SK-N-SH (cell line): ENCODE measurements around the gene TPM3. TPM values are rescaled to one million over a fixed set of nuclear protein-coding genes. Genes with fewer than 3 reads are reported as not detected.

Source experiments
- CTCF ChIA-PET: fragments of 300-600, 350-600 bp; formaldehyde crosslinking; extraction: SDS; loops from one replicate; lab custom pipeline; 2021; lab: Yijun Ruan, JAX
- POLR2A ChIA-PET: fragments of 350-600 bp; sonication (Branson Sonifier 250); formaldehyde crosslinking; extraction: SDS; loops from one replicate; lab custom pipeline; 2020; ENCODE audit warnings: antibody characterized with exemption, inconsistent platforms; lab: Yijun Ruan, JAX
- DNase-seq: peaks from one replicate; pipeline ENCODE4 v3.0.0; 2012
- H2AFZ ChIP-seq: fragments of 200-600 bp; sonication (generic); 2 replicates; pipeline ENCODE4 v1.8.1; 2016; ENCODE audit warnings: antibody characterized with exemption, mild to moderate bottlenecking, low read depth
- H3F3A ChIP-seq: fragments of 200-600 bp; sonication (generic); replicated peaks from 2 replicates; pipeline ENCODE3; 2016; ENCODE audit warnings: antibody characterized with exemption, mild to moderate bottlenecking; ENCODE audit not compliant: insufficient read depth
- H3K27ac ChIP-seq, 2 experiments: fragments of 200-500 bp in 1 of 2; fragments of 200-600 bp in 1 of 2; sonication (Bioruptor generic) in 1 of 2; sonication (generic), shearing (Covaris generic) in 1 of 2; 2 replicates each; pipeline versions ENCODE4 v1.5.1 to v1.6.1; 2014 to 2016; ENCODE audit warnings: low read depth in 2 of 2, inconsistent platforms in 1 of 2, low read length in 1 of 2, mild to moderate bottlenecking in 1 of 2, mixed read lengths in 1 of 2
- H3K27me3 ChIP-seq: fragments of 200-600 bp; sonication (generic), shearing (Covaris generic); 2 replicates; pipeline ENCODE4 v1.6.1; 2016; ENCODE audit warnings: mixed run types; ENCODE audit not compliant: insufficient read depth
- H3K36me3 ChIP-seq, 2 experiments: fragments of 200-500 bp in 1 of 2; fragments of 200-600 bp in 1 of 2; sonication (Bioruptor generic) in 1 of 2; sonication (generic) in 1 of 2; replicated peaks in 1 of 2; 2 replicates each; pipeline versions ENCODE3 to v1.5.1; 2014 to 2016; ENCODE audit warnings: low read length in 1 of 2, mild to moderate bottlenecking in 1 of 2; ENCODE audit not compliant: insufficient read depth in 2 of 2, control insufficient read depth in 1 of 2
- H3K4me1 ChIP-seq, 2 experiments: fragments of 200-500 bp in 1 of 2; fragments of 200-600 bp in 1 of 2; sonication (Bioruptor generic) in 1 of 2; sonication (generic), shearing (Covaris generic) in 1 of 2; 2 replicates each; pipeline versions ENCODE4 v1.5.1 to v1.6.1; 2014 to 2016; ENCODE audit warnings: low read depth in 1 of 2, low read length in 1 of 2, mixed run types in 1 of 2; ENCODE audit not compliant: insufficient read depth in 2 of 2, control insufficient read depth in 1 of 2
- H3K4me2 ChIP-seq: fragments of 200-600 bp; sonication (generic), shearing (Covaris generic); 2 replicates; pipeline ENCODE4 v1.6.1; 2017; ENCODE audit warnings: mixed run types
- H3K4me3 ChIP-seq, 2 experiments: fragments of 200-500 bp in 1 of 2; fragments of 200-600 bp in 1 of 2; sonication (Bioruptor generic) in 1 of 2; sonication (generic), shearing (Covaris generic) in 1 of 2; 2 replicates each; pipeline versions ENCODE4 v1.5.1 to v1.8.1; 2014 to 2016; ENCODE audit warnings: low read depth in 2 of 2, inconsistent platforms in 1 of 2, low read length in 1 of 2, mild to moderate bottlenecking in 1 of 2, mixed read lengths in 1 of 2, moderate library complexity in 1 of 2
- H3K79me2 ChIP-seq: fragments of 200-600 bp; sonication (generic); 2 replicates; pipeline ENCODE4 v1.8.1; 2017; ENCODE audit warnings: mild to moderate bottlenecking; ENCODE audit not compliant: insufficient read depth
- H3K9ac ChIP-seq: fragments of 200-600 bp; sonication (generic); 2 replicates; pipeline ENCODE4 v1.6.1; 2017; ENCODE audit warnings: mixed run types
- H3K9me2 ChIP-seq: fragments of 200-600 bp; sonication (generic); 2 replicates; pipeline ENCODE4 v1.6.1; 2017; ENCODE audit warnings: mixed run types
- H3K9me3 ChIP-seq: fragments of 200-600 bp; sonication (generic); 2 replicates; pipeline ENCODE4 v1.6.1; 2017; ENCODE audit warnings: mixed run types, mild to moderate bottlenecking, moderate library complexity
- H4K20me1 ChIP-seq: fragments of 200-600 bp; sonication (generic); 2 replicates; pipeline ENCODE4 v1.6.1; 2017; ENCODE audit warnings: mild to moderate bottlenecking, mixed run types; ENCODE audit not compliant: insufficient read depth
- EZH2phosphoT487 ChIP-seq: fragments of 200-600 bp; sonication (generic); IDR thresholded peaks from 2 replicates; pipeline ENCODE4 v1.6.1; 2017; ENCODE audit warnings: low read depth, mixed run types, mild to moderate bottlenecking, antibody characterized with exemption, moderate library complexity, borderline replicate concordance
- FOXM1 ChIP-seq: IDR thresholded peaks from 2 replicates; pipeline ENCODE4 v1.4.0; 2012; ENCODE audit warnings: low read depth, mild to moderate bottlenecking
- GABPA ChIP-seq: IDR thresholded peaks from 2 replicates; pipeline ENCODE4 v1.4.0; 2012; ENCODE audit warnings: low read depth, mild to moderate bottlenecking
- NRF1 ChIP-seq: IDR thresholded peaks from 2 replicates; pipeline ENCODE4 v1.6.1; 2012; ENCODE audit warnings: low read depth, mild to moderate bottlenecking, low read length
- RCOR1 ChIP-seq: fragments of 150-350 bp; IDR thresholded peaks from 2 replicates; pipeline ENCODE4 v1.6.1; 2017; ENCODE audit warnings: antibody characterized with exemption, low read length
- SMC3 ChIP-seq: IDR thresholded peaks from 2 replicates; pipeline ENCODE4 v1.6.1; 2012; ENCODE audit warnings: low read depth, low read length, improper control_type of control experiment
- WGBS: methylation state at CpG from one replicate; pipeline ENCODE4 v1.1.6; 2017; ENCODE audit warnings: low lambda C conversion rate; 5-methylcytosine and 5-hydroxymethylcytosine counted together
- polyA plus RNA-seq, 3 experiments: library from polyadenylated mRNA; depleted of rRNA; stranded (reverse); fragments of >200 nt; gene quantifications; 2 replicates each; pipeline ENCODE4 v1.2.3, GENCODE V29; 2012
- TF ChIP-seq, protein P1 (sequence below): fragments of 150-350 bp; IDR thresholded peaks from 2 replicates; pipeline ENCODE4 v1.6.1; 2017; ENCODE audit warnings: antibody characterized with exemption, low read length, low read depth, borderline replicate concordance
- TF ChIP-seq, protein P2 (sequence below): fragments of 200-600 bp; sonication (generic); IDR thresholded peaks from 2 replicates; pipeline ENCODE4 v1.6.1; 2017; ENCODE audit warnings: antibody characterized with exemption, mild to moderate bottlenecking, moderate library complexity

The TPM3 gene
- polyA plus RNA-seq, 1 of the 3 experiments (the other 2 are of a cell fraction) = 324 TPM

DNA sequence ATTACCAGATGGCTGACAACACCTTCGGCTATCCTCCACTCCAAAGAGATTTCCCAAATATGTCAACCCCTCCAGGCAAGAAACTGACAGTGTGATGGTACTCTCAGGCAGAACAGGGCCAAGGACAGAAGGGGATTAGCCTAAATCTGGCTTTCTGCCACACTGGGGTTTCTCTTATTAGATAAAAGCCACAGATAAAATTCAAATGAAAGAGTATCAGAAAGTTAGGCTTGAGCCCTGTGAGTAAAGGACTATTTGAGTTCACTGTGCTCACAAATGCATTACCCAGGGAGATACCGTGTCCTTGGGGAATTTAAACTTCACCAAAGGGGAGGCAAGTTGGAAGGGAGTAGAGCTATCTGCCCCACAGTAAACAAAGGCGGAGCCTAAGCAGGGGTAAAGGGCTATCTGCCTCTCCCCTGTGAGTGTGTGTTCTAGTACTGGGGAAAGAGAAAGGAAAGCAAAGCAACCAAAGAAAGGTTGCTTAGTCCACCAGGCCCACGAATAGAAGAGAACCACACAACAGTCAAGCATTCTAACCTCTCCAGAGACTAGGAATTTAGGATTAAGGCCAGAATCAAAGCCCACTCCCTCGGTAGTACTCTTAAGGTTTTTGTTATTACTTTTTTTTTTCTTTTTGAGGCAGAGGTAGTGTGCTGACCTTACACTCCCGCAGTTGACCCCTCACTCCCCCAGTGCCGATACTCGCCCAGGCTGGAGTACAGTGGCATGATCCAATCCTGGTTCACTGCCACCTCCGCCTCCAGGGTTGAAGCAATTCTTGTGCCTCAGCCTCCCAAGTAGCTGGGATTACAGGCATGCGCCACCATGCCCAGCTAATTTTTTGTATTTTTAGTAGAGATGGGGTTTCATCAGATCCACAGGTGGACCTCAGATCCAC lies 12.7 kb downstream of the TPM3 start:
- POLR2A ChIA-PET = interaction anchor here (2.1 kb wide), 1 partner anchor 189 kb away, joined by 9 read pairs; the partner anchor contains the start of gene RPS27
- Histone ChIP-seq H3K79me2 (peaks cover 88% of the 10 kb centered on the region), H3K27ac (peak overlapping the region in 1 of 2 experiments; percentile 3; a peak in 2 of 4 replicates), H3K9me2 (no peaks in the 10 kb centered on the region), H3K4me1 (peaks cover 30 to 45% of the 10 kb centered on the region in 2 experiments; a peak in 3 of 4 replicates), H2AFZ (no peak overlapping the region), H3K4me2 (peak overlapping the region; percentile 60), H3K4me3 (peak overlapping the region in 1 of 2 experiments; percentile 14; a peak in 1 of 4 replicates), H4K20me1 (peaks cover 80% of the 10 kb centered on the region), H3K9ac (no peak overlapping the region), H3K9me3 (no peaks in the 10 kb centered on the region), H3K36me3 (peaks cover 31 to 47% of the 10 kb centered on the region in 2 experiments), H3K27me3 (no peaks in the 10 kb centered on the region), H3F3A (peaks cover 9% of the 10 kb centered on the region)
- 84% methylated on average over 10 of the region's 10 CpGs for WGBS
- no peak for DNase-seq
- TF ChIP-seq EZH2phosphoT487 (no peak), GABPA (no peak), SMC3 (no peak), NRF1 (no peak)
- TF ChIP-seq, protein P1, sequence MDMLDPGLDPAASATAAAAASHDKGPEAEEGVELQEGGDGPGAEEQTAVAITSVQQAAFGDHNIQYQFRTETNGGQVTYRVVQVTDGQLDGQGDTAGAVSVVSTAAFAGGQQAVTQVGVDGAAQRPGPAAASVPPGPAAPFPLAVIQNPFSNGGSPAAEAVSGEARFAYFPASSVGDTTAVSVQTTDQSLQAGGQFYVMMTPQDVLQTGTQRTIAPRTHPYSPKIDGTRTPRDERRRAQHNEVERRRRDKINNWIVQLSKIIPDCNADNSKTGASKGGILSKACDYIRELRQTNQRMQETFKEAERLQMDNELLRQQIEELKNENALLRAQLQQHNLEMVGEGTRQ = no peak
- TF ChIP-seq, protein P2, sequence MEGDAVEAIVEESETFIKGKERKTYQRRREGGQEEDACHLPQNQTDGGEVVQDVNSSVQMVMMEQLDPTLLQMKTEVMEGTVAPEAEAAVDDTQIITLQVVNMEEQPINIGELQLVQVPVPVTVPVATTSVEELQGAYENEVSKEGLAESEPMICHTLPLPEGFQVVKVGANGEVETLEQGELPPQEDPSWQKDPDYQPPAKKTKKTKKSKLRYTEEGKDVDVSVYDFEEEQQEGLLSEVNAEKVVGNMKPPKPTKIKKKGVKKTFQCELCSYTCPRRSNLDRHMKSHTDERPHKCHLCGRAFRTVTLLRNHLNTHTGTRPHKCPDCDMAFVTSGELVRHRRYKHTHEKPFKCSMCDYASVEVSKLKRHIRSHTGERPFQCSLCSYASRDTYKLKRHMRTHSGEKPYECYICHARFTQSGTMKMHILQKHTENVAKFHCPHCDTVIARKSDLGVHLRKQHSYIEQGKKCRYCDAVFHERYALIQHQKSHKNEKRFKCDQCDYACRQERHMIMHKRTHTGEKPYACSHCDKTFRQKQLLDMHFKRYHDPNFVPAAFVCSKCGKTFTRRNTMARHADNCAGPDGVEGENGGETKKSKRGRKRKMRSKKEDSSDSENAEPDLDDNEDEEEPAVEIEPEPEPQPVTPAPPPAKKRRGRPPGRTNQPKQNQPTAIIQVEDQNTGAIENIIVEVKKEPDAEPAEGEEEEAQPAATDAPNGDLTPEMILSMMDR = no peak
- CTCF ChIA-PET = interaction anchor here (0.7 kb wide), 1 partner anchor 93 kb away, joined by 3 read pairs; the partner anchor contains the start of gene HAX1

DNA sequence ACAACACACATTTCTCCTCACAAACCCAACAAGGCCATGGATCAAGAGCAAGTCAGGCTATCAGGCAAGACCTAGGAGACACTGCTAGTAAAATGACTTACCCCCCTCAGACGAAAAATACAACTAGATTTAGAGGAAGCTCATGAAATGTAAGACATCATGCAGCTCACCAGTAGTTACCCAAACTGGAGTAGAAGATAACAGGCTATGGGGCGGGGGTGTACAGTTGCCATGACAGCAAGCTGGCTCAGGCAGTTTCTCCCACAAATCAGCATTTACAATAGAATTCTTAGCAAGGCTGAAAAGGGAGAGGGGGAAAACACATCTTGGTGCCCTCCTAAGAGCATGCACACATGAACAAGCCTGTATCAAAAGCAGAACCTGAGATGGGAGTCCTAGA lies 13.9 kb downstream of the TPM3 start:
- H3K27ac ChIP-seq = 0 out of 4 replicates have a peak overlapping the region, but pooled peaks of 1 of the 2 experiments have one; percentile 5
- peaks cover 99% of the 10 kb centered on the region for H3K79me2 ChIP-seq
- WGBS = 68% methylated on average over 2 of the region's 2 CpGs
- H3K9me2 ChIP-seq = no peaks in the 10 kb centered on the region
- H3K27me3 ChIP-seq = no peaks in the 10 kb centered on the region
- peaks cover 91% of the 10 kb centered on the region for H4K20me1 ChIP-seq
- peaks cover 30 to 39% of the 10 kb centered on the region in 2 experiments; a peak in 3 of 4 replicates for H3K4me1 ChIP-seq
- H3K4me3 ChIP-seq = no peak overlapping the region; a peak in 1 of 4 replicates
- peak overlapping the region; percentile 60 for H3K4me2 ChIP-seq
- CTCF ChIA-PET = interaction anchor here (0.7 kb wide), 2 partner anchors 26 to 94 kb away, joined by 3 to 4 read pairs; partner anchors contain the start of gene HAX1
- no peaks in the 10 kb centered on the region for H3K9me3 ChIP-seq
- peaks cover 6% of the 10 kb centered on the region for H3F3A ChIP-seq
- no peak overlapping the region for H3K9ac ChIP-seq
- peaks cover 32 to 55% of the 10 kb centered on the region in 2 experiments for H3K36me3 ChIP-seq
- POLR2A ChIA-PET = interaction anchor here (2.1 kb wide), 1 partner anchor 187 kb away, joined by 9 read pairs; the partner anchor contains the start of gene RPS27
- H2AFZ ChIP-seq = no peak overlapping the region
- DNase-seq = no peak
- TF ChIP-seq FOXM1 (no peak), RCOR1 (no peak)
